Astrocyte (in vitro differentiated cells and primary cell): Measurements from ENCODE around the gene TEX54. TPM values are rescaled to one million over a fixed set of nuclear protein-coding genes. Genes with fewer than 3 reads are reported as not detected.

ENCODE experiments used
- DNase-seq: peaks from one replicate; pipeline ENCODE4 v3.0.0-alpha.2; 2010; ENCODE audit warnings: low read depth
- FAIRE-seq: peaks from 2 replicates; lab custom pipeline; 2011; peaks lifted over from hg19 to GRCh38; lab: Jason Lieb, UNC
- H2AFZ ChIP-seq: 2 replicates; pipeline ENCODE4 v1.6.0; 2012; ENCODE audit warnings: low read depth, low read length, inconsistent platforms
- H3K27ac ChIP-seq: 2 replicates; pipeline ENCODE4 v1.5.1; 2011; ENCODE audit warnings: low read depth, low read length, inconsistent platforms
- H3K27me3 ChIP-seq: 2 replicates; pipeline ENCODE4 v1.6.0; 2011; ENCODE audit warnings: low read length, inconsistent platforms; ENCODE audit not compliant: insufficient read depth
- H3K36me3 ChIP-seq: 2 replicates; pipeline ENCODE4 v1.5.1; 2011; ENCODE audit warnings: low read length, inconsistent platforms; ENCODE audit not compliant: insufficient read depth
- H3K4me1 ChIP-seq: 2 replicates; pipeline ENCODE4 v1.5.1; 2011; ENCODE audit warnings: low read length, inconsistent platforms; ENCODE audit not compliant: insufficient read depth
- H3K4me2 ChIP-seq: 2 replicates; pipeline ENCODE4 v1.6.0; 2012; ENCODE audit warnings: low read length, inconsistent platforms
- H3K4me3 ChIP-seq: 2 replicates; pipeline ENCODE4 v1.5.1; 2011; ENCODE audit warnings: low read depth, mild to moderate bottlenecking, low read length, inconsistent platforms; ENCODE audit not compliant: insufficient read depth
- H3K79me2 ChIP-seq: 2 replicates; pipeline ENCODE4 v1.6.0; 2012; ENCODE audit warnings: mild to moderate bottlenecking, low read length, inconsistent platforms; ENCODE audit not compliant: insufficient read depth
- H3K9ac ChIP-seq: 2 replicates; pipeline ENCODE4 v1.6.0; 2012; ENCODE audit warnings: mild to moderate bottlenecking, low read length, inconsistent platforms
- H3K9me3 ChIP-seq: 2 replicates; pipeline ENCODE4 v1.5.1; 2012; ENCODE audit warnings: low read depth, mild to moderate bottlenecking, low read length, inconsistent platforms; ENCODE audit not compliant: insufficient read depth
- H4K20me1 ChIP-seq: 2 replicates; pipeline ENCODE4 v1.6.0; 2012; ENCODE audit warnings: low read length, inconsistent platforms; ENCODE audit not compliant: insufficient read depth
- H3K27ac Mint-ChIP-seq: one replicate; pipeline ENCODE4 v1.8.0; 2021; ENCODE audit warnings: mild to moderate bottlenecking, mixed read lengths; ENCODE audit not compliant: unreplicated experiment
- H3K27me3 Mint-ChIP-seq: one replicate; pipeline ENCODE4 v1.8.0; 2021; ENCODE audit warnings: low read depth, mixed read lengths; ENCODE audit not compliant: unreplicated experiment
- H3K36me3 Mint-ChIP-seq: one replicate; pipeline ENCODE4 v1.8.0; 2021; ENCODE audit warnings: low read depth, mixed read lengths; ENCODE audit not compliant: unreplicated experiment
- H3K4me1 Mint-ChIP-seq: one replicate; pipeline ENCODE4 v1.8.0; 2021; ENCODE audit warnings: low read depth, mixed read lengths; ENCODE audit not compliant: unreplicated experiment
- H3K4me3 Mint-ChIP-seq: one replicate; pipeline ENCODE4 v1.8.0; 2021; ENCODE audit warnings: mild to moderate bottlenecking, moderate library complexity, mixed read lengths; ENCODE audit not compliant: unreplicated experiment
- H3K9me3 Mint-ChIP-seq: one replicate; pipeline ENCODE4 v1.8.0; 2021; ENCODE audit warnings: mild to moderate bottlenecking, mixed read lengths; ENCODE audit not compliant: unreplicated experiment
- CTCF ChIP-seq: IDR thresholded peaks from 2 replicates; pipeline ENCODE4 v1.5.1; 2011; ENCODE audit warnings: low read depth, mild to moderate bottlenecking, inconsistent platforms, low read length, moderate library complexity; ENCODE audit not compliant: insufficient read depth
- EZH2 ChIP-seq: IDR thresholded peaks from 2 replicates; pipeline ENCODE4 v1.6.1; 2012; ENCODE audit warnings: mild to moderate bottlenecking, low read length, inconsistent platforms; ENCODE audit not compliant: insufficient read depth
- total RNA-seq: library from RNA; stranded (reverse); gene quantifications from 2 replicates; pipeline ENCODE4 v1.2.1, GENCODE V29; 2021

Gene TEX54
- total RNA-seq, 1 donor from 2014 or later: not detected

GRCh38 chr11:62855571-62856332 is 23.1 kb upstream of the TEX54 start:
- TF ChIP-seq CTCF (no peak), EZH2 (no peak)
- Histone ChIP-seq H3K9ac (peak overlapping the region; percentile 93), H3K36me3 (peaks cover 35% of the 10 kb centered on the region), H4K20me1 (peaks cover 46% of the 10 kb centered on the region), H3K27ac (peak overlapping the region; percentile 89), H2AFZ (peak overlapping the region; percentile 99), H3K4me1 (peaks cover 22% of the 10 kb centered on the region), H3K79me2 (peaks cover 50% of the 10 kb centered on the region), H3K27me3 (no peaks in the 10 kb centered on the region), H3K4me3 (peak overlapping the region; percentile 92), H3K4me2 (peak overlapping the region; percentile 99), H3K9me3 (no peaks in the 10 kb centered on the region)
- FAIRE-seq (peak; percentile 13), DNase-seq (peak; percentile 94)
- no peaks in the 10 kb centered on the region for H3K9me3 Mint-ChIP-seq
- H3K4me1 Mint-ChIP-seq: peaks cover 35% of the 10 kb centered on the region
- peaks cover 30% of the 10 kb centered on the region for H3K36me3 Mint-ChIP-seq
- H3K27me3 Mint-ChIP-seq: no peaks in the 10 kb centered on the region
- peak overlapping the region; percentile 98 for H3K4me3 Mint-ChIP-seq
- peak overlapping the region; percentile 93 for H3K27ac Mint-ChIP-seq

GRCh38 chr11:62854825-62855570 is 22.4 kb upstream of the TEX54 start:
- H3K4me1 ChIP-seq: peaks cover 22% of the 10 kb centered on the region
- no peak for DNase-seq
- H3K4me3 Mint-ChIP-seq: peak overlapping the region; percentile 98
- H3K27ac Mint-ChIP-seq: peak overlapping the region; percentile 93
- peaks cover 35% of the 10 kb centered on the region for H3K36me3 ChIP-seq
- peak overlapping the region; percentile 56 for H3K27ac ChIP-seq
- H3K79me2 ChIP-seq: peaks cover 50% of the 10 kb centered on the region
- no peak for FAIRE-seq
- peak overlapping the region; percentile 92 for H3K4me3 ChIP-seq
- H3K9me3 Mint-ChIP-seq: no peaks in the 10 kb centered on the region
- peak overlapping the region; percentile 91 for H3K9ac ChIP-seq
- peaks cover 46% of the 10 kb centered on the region for H4K20me1 ChIP-seq
- H3K36me3 Mint-ChIP-seq: peaks cover 30% of the 10 kb centered on the region
- no peak overlapping the region for H2AFZ ChIP-seq
- no peak for TF ChIP-seq CTCF
- no peak for TF ChIP-seq EZH2
- H3K27me3 Mint-ChIP-seq: no peaks in the 10 kb centered on the region
- H3K9me3 ChIP-seq: no peaks in the 10 kb centered on the region
- peak overlapping the region; percentile 99 for H3K4me2 ChIP-seq
- H3K4me1 Mint-ChIP-seq: peaks cover 35% of the 10 kb centered on the region
- H3K27me3 ChIP-seq: no peaks in the 10 kb centered on the region
